ENCODE measurements around the gene MEX3B.

DNA sequence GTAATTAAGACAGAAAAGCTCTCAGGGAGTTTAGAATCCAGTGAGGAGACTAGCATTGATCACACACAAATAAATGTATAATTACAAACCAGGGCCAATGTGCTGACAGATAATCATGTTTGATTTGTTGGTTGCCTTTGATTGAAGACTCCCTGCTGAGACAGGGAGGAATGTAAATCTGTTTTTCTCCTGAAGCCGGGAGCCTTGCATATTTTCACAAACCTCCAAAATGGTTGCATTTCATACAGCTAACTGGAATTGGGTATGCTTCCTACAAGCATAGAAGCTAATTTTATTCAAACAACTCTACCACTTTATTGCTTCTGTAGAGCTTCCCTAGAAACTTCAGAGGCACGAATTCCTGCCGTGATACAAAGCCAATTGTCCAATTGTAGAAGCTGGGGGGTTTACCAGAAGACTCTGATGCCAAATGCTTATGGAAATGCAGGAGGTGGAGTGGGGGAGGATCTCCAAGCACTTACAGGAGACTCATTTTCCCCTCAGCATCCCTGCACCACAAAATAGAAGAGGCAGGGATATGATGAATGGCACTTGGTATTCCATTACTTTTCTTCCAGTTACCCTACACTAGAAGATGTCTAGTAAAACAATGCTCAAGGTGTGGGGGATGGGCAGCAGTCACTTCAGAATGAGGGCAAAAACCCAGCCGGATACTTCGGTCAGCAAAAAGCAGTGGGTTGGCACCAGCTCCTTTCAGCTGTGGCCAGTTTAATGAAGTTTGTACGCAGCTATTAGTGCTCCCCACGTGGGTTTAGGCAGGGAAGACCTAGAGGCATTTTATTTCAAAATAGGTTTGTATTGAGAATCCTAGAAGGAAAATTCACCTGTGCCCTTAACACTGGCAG, 11.4 kb upstream of the MEX3B start:
- TF ChIP-seq, protein P1, sequence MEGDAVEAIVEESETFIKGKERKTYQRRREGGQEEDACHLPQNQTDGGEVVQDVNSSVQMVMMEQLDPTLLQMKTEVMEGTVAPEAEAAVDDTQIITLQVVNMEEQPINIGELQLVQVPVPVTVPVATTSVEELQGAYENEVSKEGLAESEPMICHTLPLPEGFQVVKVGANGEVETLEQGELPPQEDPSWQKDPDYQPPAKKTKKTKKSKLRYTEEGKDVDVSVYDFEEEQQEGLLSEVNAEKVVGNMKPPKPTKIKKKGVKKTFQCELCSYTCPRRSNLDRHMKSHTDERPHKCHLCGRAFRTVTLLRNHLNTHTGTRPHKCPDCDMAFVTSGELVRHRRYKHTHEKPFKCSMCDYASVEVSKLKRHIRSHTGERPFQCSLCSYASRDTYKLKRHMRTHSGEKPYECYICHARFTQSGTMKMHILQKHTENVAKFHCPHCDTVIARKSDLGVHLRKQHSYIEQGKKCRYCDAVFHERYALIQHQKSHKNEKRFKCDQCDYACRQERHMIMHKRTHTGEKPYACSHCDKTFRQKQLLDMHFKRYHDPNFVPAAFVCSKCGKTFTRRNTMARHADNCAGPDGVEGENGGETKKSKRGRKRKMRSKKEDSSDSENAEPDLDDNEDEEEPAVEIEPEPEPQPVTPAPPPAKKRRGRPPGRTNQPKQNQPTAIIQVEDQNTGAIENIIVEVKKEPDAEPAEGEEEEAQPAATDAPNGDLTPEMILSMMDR (IDR thresholded peaks at IDR 0.05) = no peak
- TF ChIP-seq, protein P2, sequence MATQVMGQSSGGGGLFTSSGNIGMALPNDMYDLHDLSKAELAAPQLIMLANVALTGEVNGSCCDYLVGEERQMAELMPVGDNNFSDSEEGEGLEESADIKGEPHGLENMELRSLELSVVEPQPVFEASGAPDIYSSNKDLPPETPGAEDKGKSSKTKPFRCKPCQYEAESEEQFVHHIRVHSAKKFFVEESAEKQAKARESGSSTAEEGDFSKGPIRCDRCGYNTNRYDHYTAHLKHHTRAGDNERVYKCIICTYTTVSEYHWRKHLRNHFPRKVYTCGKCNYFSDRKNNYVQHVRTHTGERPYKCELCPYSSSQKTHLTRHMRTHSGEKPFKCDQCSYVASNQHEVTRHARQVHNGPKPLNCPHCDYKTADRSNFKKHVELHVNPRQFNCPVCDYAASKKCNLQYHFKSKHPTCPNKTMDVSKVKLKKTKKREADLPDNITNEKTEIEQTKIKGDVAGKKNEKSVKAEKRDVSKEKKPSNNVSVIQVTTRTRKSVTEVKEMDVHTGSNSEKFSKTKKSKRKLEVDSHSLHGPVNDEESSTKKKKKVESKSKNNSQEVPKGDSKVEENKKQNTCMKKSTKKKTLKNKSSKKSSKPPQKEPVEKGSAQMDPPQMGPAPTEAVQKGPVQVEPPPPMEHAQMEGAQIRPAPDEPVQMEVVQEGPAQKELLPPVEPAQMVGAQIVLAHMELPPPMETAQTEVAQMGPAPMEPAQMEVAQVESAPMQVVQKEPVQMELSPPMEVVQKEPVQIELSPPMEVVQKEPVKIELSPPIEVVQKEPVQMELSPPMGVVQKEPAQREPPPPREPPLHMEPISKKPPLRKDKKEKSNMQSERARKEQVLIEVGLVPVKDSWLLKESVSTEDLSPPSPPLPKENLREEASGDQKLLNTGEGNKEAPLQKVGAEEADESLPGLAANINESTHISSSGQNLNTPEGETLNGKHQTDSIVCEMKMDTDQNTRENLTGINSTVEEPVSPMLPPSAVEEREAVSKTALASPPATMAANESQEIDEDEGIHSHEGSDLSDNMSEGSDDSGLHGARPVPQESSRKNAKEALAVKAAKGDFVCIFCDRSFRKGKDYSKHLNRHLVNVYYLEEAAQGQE (IDR thresholded peaks at IDR 0.05; ENCODE audit: insufficient read depth in 1 of 2, low read depth in 2 of 2, low read length in 1 of 2) = no peak
- TF ChIP-seq SIN3A (IDR thresholded peaks at IDR 0.05; ENCODE audit: borderline replicate concordance, insufficient read depth, low read depth, low read length) = no peak
- no peak for TF ChIP-seq POLR2AphosphoS5 (IDR thresholded peaks at IDR 0.05; ENCODE audit: low read depth, low read length)
- no peak for TF ChIP-seq TCF7L2 (IDR thresholded peaks at IDR 0.05; ENCODE audit: low read depth, low read length)

All from Panc1 (cell line).